K562 (cell line): ENCODE data around the gene DYNC1I2. TPM values are rescaled to one million over a fixed set of nuclear protein-coding genes. Genes with fewer than 3 reads are reported as not detected.

Source experiments
- BHLHE40 ChIP-seq: IDR thresholded peaks from 2 replicates; pipeline ENCODE4 v1.6.1; 2011; ENCODE audit warnings: low read length, improper control_type of control experiment
- DDX20 ChIP-seq: fragments of 450-650 bp; IDR thresholded peaks from 2 replicates; pipeline ENCODE4 v1.6.1; 2016; ENCODE audit warnings: missing genetic modification characterization, low read depth, mild to moderate bottlenecking, missing compliant biosample characterization, moderate library complexity
- ELF1 ChIP-seq: fragments of 200-800 bp; sonication (Bioruptor generic); IDR thresholded peaks from 2 replicates; pipeline ENCODE4 v1.6.1; 2016; ENCODE audit warnings: missing genetic modification characterization, missing compliant biosample characterization
- HDAC1 ChIP-seq, 2 experiments: fragments of 450-650 bp; IDR thresholded peaks; 2 replicates each; pipeline ENCODE4 v1.6.1; 2016 to 2017; ENCODE audit warnings: inconsistent platforms in 1 of 2, mild to moderate bottlenecking in 1 of 2, moderate library complexity in 1 of 2
- HNRNPLL ChIP-seq: fragments of 200-400 bp; formaldehyde crosslinking; IDR thresholded peaks from 2 replicates; pipeline ENCODE4 v1.6.1; 2017; ENCODE audit warnings: low read length, low read depth, mild to moderate bottlenecking; ENCODE audit not compliant: poor library complexity, severe bottlenecking
- JUND ChIP-seq, 2 experiments: IDR thresholded peaks; 2 replicates in 1 of 2; 3 replicates in 1 of 2; pipeline ENCODE4 v1.6.1; 2011; ENCODE audit warnings: borderline replicate concordance in 2 of 2, low read depth in 2 of 2, low read length in 2 of 2, improper control_type of control experiment in 1 of 2, missing biosample characterization in 1 of 2, missing genetic modification characterization in 1 of 2, missing genetic modification reagents in 1 of 2
- KAT2B ChIP-seq: IDR thresholded peaks from one replicate; pipeline ENCODE4 v1.6.1; 2012; ENCODE audit warnings: low read depth, mild to moderate bottlenecking, control low read depth, inconsistent platforms, low read length, moderate library complexity
- NCOA4 ChIP-seq: fragments of 450-650 bp; IDR thresholded peaks from 2 replicates; pipeline ENCODE4 v1.6.1; 2018; ENCODE audit warnings: mild to moderate bottlenecking; ENCODE audit not compliant: partially characterized antibody
- NCOR1 ChIP-seq: fragments of 450-650 bp; IDR thresholded peaks from 2 replicates; pipeline ENCODE4 v1.6.1; 2016; ENCODE audit warnings: mild to moderate bottlenecking, moderate library complexity
- SAP30 ChIP-seq: fragments of 200-600 bp; sonication (generic); IDR thresholded peaks from 2 replicates; pipeline ENCODE4 v1.6.1; 2012; ENCODE audit warnings: borderline replicate concordance, low read depth, mild to moderate bottlenecking, moderate library complexity, low read length, control low read depth, inconsistent platforms; ENCODE audit not compliant: insufficient read depth, poor library complexity, severe bottlenecking
- TARDBP ChIP-seq: fragments of 450-650 bp; IDR thresholded peaks from 2 replicates; pipeline ENCODE4 v1.6.1; 2016
- TOE1 ChIP-seq, 2 experiments: fragments of 450-650 bp in 1 of 2; sonication (generic) in 1 of 2; formaldehyde crosslinking in 1 of 2; IDR thresholded peaks; 2 replicates each; pipeline versions ENCODE4 v1.7.1 to v1.8.0; 2016 to 2022; ENCODE audit warnings: borderline replicate concordance in 2 of 2, mild to moderate bottlenecking in 2 of 2, antibody characterized with exemption in 1 of 2, inconsistent platforms in 1 of 2, low read depth in 1 of 2, missing genetic modification reagents in 1 of 2, moderate library complexity in 1 of 2
- ZNF23 ChIP-seq: fragments of 250-450 bp; sonication (Bioruptor Pico); IDR thresholded peaks from 2 replicates; pipeline ENCODE4 v1.4.0; 2020; ENCODE audit warnings: mild to moderate bottlenecking
- polyA plus RNA-seq, 8 experiments: library from polyadenylated mRNA; depleted of rRNA in 4 of 8; stranded (reverse) in 5 of 8; unstranded in 3 of 8; fragments of >200 nt; fragmentation: Nextera tagmentation in 2 of 8; fragmentation: Illumina TruSeq in 1 of 8; extraction: Ambion mirVana in 2 of 8; extraction: Trizol in 1 of 8; gene quantifications; 2 replicates each; pipeline versions ENCODE4 v1.2.1 to v1.2.3, GENCODE V29; 2011 to 2014; ENCODE audit warnings: inconsistent platforms in 1 of 8, missing spikeins in 1 of 8
- total RNA-seq, 7 experiments: library from RNA; depleted of rRNA in 6 of 7; stranded (reverse); fragments of >200 nt in 6 of 7; fragmentation: Illumina TruSeq in 2 of 7; extraction: Trizol in 2 of 7; gene quantifications; 2 replicates each; pipeline versions ENCODE4 v1.2.1 to v1.2.3, GENCODE V29; 2011 to 2021; ENCODE audit warnings: low replicate concordance in 1 of 7
- TF ChIP-seq, protein P1 (sequence below): fragments of 250-450 bp; sonication (Bioruptor Pico); IDR thresholded peaks from 2 replicates; pipeline ENCODE4 v1.4.0; 2020; ENCODE audit warnings: mild to moderate bottlenecking
- TF ChIP-seq, protein P2 (sequence below): fragments of 450-650 bp; formaldehyde crosslinking; IDR thresholded peaks from 2 replicates; pipeline ENCODE4 v1.4.0; 2020; ENCODE audit warnings: mild to moderate bottlenecking, moderate library complexity
- TF ChIP-seq, protein P3 (sequence below): sonication (generic); formaldehyde crosslinking; IDR thresholded peaks from 2 replicates; pipeline ENCODE4 v1.8.0; 2022; ENCODE audit warnings: mild to moderate bottlenecking, missing genetic modification reagents
- TF ChIP-seq, protein P4 (sequence below): sonication (generic); formaldehyde crosslinking; IDR thresholded peaks from 2 replicates; pipeline ENCODE4 v1.8.0; 2022; ENCODE audit warnings: missing genetic modification reagents, mild to moderate bottlenecking, moderate library complexity, borderline replicate concordance

The DYNC1I2 gene
- total and polyA plus RNA-seq, 9 of the 15 experiments (the other 6 are each of a cell fraction or from before 2014, with no cell fraction given) = 59.1 to 204 (median 100) TPM

DNA sequence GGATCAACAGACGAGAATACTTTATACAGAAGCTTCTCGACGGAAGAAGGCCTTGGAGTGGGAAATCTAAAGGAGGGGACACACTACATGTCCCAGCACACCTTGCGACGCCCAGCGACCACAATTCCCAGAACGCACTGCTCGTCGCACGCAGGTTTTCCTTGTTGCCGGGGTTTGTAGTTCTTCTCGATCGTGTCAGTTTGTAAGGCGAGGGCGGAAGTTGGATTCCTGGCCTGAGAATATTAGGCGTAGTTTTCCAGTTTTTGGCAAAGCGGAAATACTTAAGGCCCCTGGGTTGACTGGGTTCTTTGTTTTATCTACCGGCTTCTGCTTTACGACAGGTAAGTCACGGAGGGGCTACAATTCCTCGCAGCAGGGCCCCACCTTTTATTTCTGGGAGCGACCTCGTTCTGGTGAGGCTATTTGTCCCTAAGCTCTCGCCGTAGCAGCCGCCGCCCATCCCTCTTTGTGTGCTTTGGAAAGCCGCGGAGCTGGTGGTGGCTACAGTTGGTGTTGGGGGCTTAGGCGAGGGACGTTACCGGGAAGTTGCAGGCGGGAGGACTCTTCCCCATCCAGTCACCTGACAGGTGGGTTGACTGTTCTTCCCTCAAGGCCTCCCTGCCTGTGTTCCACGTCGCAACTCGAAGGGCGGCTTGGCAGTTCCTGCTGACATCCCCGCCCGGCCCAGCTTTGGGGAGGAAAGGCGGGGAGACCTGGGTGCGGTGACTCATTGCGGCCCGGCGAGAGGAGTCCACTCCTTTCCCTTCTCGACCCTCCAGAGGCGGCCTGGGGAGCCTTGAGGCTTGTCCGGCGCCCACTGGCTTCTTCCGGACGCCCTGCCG, at the start of gene DYNC1I2 (continued):
- TF ChIP-seq, protein P1, sequence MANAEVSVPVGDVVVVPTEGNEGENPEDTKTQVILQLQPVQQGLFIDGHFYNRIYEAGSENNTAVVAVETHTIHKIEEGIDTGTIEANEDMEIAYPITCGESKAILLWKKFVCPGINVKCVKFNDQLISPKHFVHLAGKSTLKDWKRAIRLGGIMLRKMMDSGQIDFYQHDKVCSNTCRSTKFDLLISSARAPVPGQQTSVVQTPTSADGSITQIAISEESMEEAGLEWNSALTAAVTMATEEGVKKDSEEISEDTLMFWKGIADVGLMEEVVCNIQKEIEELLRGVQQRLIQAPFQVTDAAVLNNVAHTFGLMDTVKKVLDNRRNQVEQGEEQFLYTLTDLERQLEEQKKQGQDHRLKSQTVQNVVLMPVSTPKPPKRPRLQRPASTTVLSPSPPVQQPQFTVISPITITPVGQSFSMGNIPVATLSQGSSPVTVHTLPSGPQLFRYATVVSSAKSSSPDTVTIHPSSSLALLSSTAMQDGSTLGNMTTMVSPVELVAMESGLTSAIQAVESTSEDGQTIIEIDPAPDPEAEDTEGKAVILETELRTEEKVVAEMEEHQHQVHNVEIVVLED (CRISPR knock-in tag) = peak; percentile 83
- no peak for TF ChIP-seq NCOR1
- no peak for TF ChIP-seq NCOA4
- TF ChIP-seq JUND (IDR thresholded peaks at IDR 0.05; ENCODE audit: borderline replicate concordance, low read depth, low read length) = peak; percentile 91
- TF ChIP-seq JUND (tag; IDR thresholded peaks at IDR 0.05; ENCODE audit: borderline replicate concordance, low read depth, low read length) = peak; percentile 84; the same call in 2 of the 3 replicates
- peak; percentile 59 for TF ChIP-seq HNRNPLL
- TF ChIP-seq DDX20 (tag) = no peak
- peak in 1 of 2 experiments; percentile 96; a peak in 2 of 4 replicates for TF ChIP-seq HDAC1 (IDR thresholded peaks at IDR 0.05)
- TF ChIP-seq, protein P2, sequence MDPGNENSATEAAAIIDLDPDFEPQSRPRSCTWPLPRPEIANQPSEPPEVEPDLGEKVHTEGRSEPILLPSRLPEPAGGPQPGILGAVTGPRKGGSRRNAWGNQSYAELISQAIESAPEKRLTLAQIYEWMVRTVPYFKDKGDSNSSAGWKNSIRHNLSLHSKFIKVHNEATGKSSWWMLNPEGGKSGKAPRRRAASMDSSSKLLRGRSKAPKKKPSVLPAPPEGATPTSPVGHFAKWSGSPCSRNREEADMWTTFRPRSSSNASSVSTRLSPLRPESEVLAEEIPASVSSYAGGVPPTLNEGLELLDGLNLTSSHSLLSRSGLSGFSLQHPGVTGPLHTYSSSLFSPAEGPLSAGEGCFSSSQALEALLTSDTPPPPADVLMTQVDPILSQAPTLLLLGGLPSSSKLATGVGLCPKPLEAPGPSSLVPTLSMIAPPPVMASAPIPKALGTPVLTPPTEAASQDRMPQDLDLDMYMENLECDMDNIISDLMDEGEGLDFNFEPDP (CRISPR knock-in tag) = no peak
- TF ChIP-seq TOE1 (IDR thresholded peaks at IDR 0.05; ENCODE audit: borderline replicate concordance) = peak; percentile 91
- no peak for TF ChIP-seq TOE1 (CRISPR knock-in tag; IDR thresholded peaks at IDR 0.05; ENCODE audit: borderline replicate concordance, low read depth)
- TF ChIP-seq, protein P3, sequence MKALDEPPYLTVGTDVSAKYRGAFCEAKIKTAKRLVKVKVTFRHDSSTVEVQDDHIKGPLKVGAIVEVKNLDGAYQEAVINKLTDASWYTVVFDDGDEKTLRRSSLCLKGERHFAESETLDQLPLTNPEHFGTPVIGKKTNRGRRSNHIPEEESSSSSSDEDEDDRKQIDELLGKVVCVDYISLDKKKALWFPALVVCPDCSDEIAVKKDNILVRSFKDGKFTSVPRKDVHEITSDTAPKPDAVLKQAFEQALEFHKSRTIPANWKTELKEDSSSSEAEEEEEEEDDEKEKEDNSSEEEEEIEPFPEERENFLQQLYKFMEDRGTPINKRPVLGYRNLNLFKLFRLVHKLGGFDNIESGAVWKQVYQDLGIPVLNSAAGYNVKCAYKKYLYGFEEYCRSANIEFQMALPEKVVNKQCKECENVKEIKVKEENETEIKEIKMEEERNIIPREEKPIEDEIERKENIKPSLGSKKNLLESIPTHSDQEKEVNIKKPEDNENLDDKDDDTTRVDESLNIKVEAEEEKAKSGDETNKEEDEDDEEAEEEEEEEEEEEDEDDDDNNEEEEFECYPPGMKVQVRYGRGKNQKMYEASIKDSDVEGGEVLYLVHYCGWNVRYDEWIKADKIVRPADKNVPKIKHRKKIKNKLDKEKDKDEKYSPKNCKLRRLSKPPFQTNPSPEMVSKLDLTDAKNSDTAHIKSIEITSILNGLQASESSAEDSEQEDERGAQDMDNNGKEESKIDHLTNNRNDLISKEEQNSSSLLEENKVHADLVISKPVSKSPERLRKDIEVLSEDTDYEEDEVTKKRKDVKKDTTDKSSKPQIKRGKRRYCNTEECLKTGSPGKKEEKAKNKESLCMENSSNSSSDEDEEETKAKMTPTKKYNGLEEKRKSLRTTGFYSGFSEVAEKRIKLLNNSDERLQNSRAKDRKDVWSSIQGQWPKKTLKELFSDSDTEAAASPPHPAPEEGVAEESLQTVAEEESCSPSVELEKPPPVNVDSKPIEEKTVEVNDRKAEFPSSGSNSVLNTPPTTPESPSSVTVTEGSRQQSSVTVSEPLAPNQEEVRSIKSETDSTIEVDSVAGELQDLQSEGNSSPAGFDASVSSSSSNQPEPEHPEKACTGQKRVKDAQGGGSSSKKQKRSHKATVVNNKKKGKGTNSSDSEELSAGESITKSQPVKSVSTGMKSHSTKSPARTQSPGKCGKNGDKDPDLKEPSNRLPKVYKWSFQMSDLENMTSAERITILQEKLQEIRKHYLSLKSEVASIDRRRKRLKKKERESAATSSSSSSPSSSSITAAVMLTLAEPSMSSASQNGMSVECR = peak; percentile 77
- no peak for TF ChIP-seq KAT2B
- no peak for TF ChIP-seq ZNF23 (CRISPR knock-in tag)
- peak; percentile 79 for TF ChIP-seq TARDBP
- TF ChIP-seq SAP30 = peak; percentile 93
- TF ChIP-seq BHLHE40 = peak; percentile 52; the same call in 1 of the 2 replicates
- TF ChIP-seq, protein P4, sequence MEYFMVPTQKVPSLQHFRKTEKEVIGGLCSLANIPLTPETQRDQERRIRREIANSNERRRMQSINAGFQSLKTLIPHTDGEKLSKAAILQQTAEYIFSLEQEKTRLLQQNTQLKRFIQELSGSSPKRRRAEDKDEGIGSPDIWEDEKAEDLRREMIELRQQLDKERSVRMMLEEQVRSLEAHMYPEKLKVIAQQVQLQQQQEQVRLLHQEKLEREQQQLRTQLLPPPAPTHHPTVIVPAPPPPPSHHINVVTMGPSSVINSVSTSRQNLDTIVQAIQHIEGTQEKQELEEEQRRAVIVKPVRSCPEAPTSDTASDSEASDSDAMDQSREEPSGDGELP (CRISPR knock-in tag) = peak; percentile 93
- peak; percentile 99 for TF ChIP-seq ELF1 (tag)
